ENCODE measurements around the gene UBE2U. TPM values are rescaled to one million over a fixed set of nuclear protein-coding genes. Genes with fewer than 3 reads are reported as not detected.

The UBE2U gene
- total RNA-seq, 1 donor from 2014 or later, result not detected

GRCh38 chr1:64293820-64294219 is 90.4 kb downstream of the UBE2U start:
- Mint-ChIP-seq H3K4me3 (no peak overlapping the region), H3K9me3 (no peaks in the 10 kb centered on the region), H3K27ac (peak overlapping the region; percentile 22), H3K36me3 (no peaks in the 10 kb centered on the region), H3K27me3 (no peaks in the 10 kb centered on the region), H3K4me1 (ENCODE audit: unreplicated experiment) (no peaks in the 10 kb centered on the region)
- DNase-seq (ENCODE audit: extremely low spot score, unreplicated experiment), result no peak
- no peak for TF ChIP-seq CTCF (conservative IDR thresholded peaks at IDR 0.05)

GRCh38 chr1:64295136-64295535 is 91.7 kb downstream of the UBE2U start:
- Mint-ChIP-seq H3K36me3 (no peaks in the 10 kb centered on the region), H3K4me1 (ENCODE audit: unreplicated experiment) (no peaks in the 10 kb centered on the region), H3K4me3 (no peak overlapping the region), H3K9me3 (no peaks in the 10 kb centered on the region), H3K27me3 (no peaks in the 10 kb centered on the region), H3K27ac (no peak overlapping the region)
- TF ChIP-seq CTCF (conservative IDR thresholded peaks at IDR 0.05), result no peak
- no peak for DNase-seq (ENCODE audit: extremely low spot score, unreplicated experiment)

GRCh38 chr1:64295561-64295960 is 92.1 kb downstream of the UBE2U start:
- no peaks in the 10 kb centered on the region for H3K36me3 Mint-ChIP-seq
- H3K27ac Mint-ChIP-seq, result no peak overlapping the region
- TF ChIP-seq CTCF (conservative IDR thresholded peaks at IDR 0.05), result no peak
- DNase-seq (ENCODE audit: extremely low spot score, unreplicated experiment), result no peak
- H3K4me3 Mint-ChIP-seq, result no peak overlapping the region
- no peaks in the 10 kb centered on the region for H3K4me1 Mint-ChIP-seq (ENCODE audit: unreplicated experiment)
- H3K27me3 Mint-ChIP-seq, result no peaks in the 10 kb centered on the region
- no peaks in the 10 kb centered on the region for H3K9me3 Mint-ChIP-seq

- Mint-ChIP-seq H3K4me1 (ENCODE audit: unreplicated experiment) (no peaks in the 10 kb centered on the region), H3K27ac (no peak overlapping the region), H3K36me3 (no peaks in the 10 kb centered on the region), H3K9me3 (no peaks in the 10 kb centered on the region), H3K27me3 (no peaks in the 10 kb centered on the region), H3K4me3 (no peak overlapping the region)
- TF ChIP-seq CTCF (conservative IDR thresholded peaks at IDR 0.05), result no peak
- DNase-seq (ENCODE audit: extremely low spot score, unreplicated experiment), result no peak
Measured at GRCh38 chr1:64296459-64296858, 93.0 kb downstream of the UBE2U start.

- H3K27me3 Mint-ChIP-seq, result no peaks in the 10 kb centered on the region
- H3K27ac Mint-ChIP-seq, result no peak overlapping the region
- no peaks in the 10 kb centered on the region for H3K9me3 Mint-ChIP-seq
- no peaks in the 10 kb centered on the region for H3K36me3 Mint-ChIP-seq
- TF ChIP-seq CTCF (conservative IDR thresholded peaks at IDR 0.05), result no peak
- DNase-seq (ENCODE audit: extremely low spot score, unreplicated experiment), result no peak
- H3K4me3 Mint-ChIP-seq, result no peak overlapping the region
- H3K4me1 Mint-ChIP-seq (ENCODE audit: unreplicated experiment), result no peaks in the 10 kb centered on the region
Measured at GRCh38 chr1:64302194-64302593, 98.8 kb downstream of the UBE2U start.

- Mint-ChIP-seq H3K27me3 (no peaks in the 10 kb centered on the region), H3K4me3 (no peak overlapping the region), H3K36me3 (no peaks in the 10 kb centered on the region), H3K9me3 (no peaks in the 10 kb centered on the region), H3K27ac (no peak overlapping the region), H3K4me1 (ENCODE audit: unreplicated experiment) (no peaks in the 10 kb centered on the region)
- TF ChIP-seq CTCF (conservative IDR thresholded peaks at IDR 0.05), result no peak
- DNase-seq (ENCODE audit: extremely low spot score, unreplicated experiment), result no peak
Measured at GRCh38 chr1:64302971-64303370, 99.5 kb downstream of the UBE2U start.

Data from type B pancreatic cell (in vitro differentiated cells).